Endothelial cell of umbilical vein (primary cell): ENCODE measurements around the gene PHKA2. TPM values are rescaled to one million over a fixed set of nuclear protein-coding genes. Genes with fewer than 3 reads are reported as not detected.

Source experiments
- BruUV-seq: library from RNA; stranded (reverse); fragments of 400-500 nt; replicated peaks from 2 replicates; lab custom pipeline; 2021; lab: Mats Ljungman, UMichigan
- CTCF ChIA-PET: fragments of 300-600, 350-600 bp; sonication (Branson Sonifier 250); formaldehyde crosslinking; loops from one replicate; lab custom pipeline; 2021; ENCODE audit warnings: antibody characterized with exemption, inconsistent platforms; lab: Charles Lee
- POLR2A ChIA-PET: fragments of 300-600, 350-600 bp; sonication (Branson Sonifier 250); formaldehyde crosslinking; loops from one replicate; lab custom pipeline; 2021; ENCODE audit warnings: antibody characterized with exemption, inconsistent platforms; lab: Charles Lee
- DNase-seq: peaks from one replicate; pipeline ENCODE4 v3.0.0-alpha.2; 2011; ENCODE audit warnings: low read depth, low spot score
- FAIRE-seq: peaks from 2 replicates; lab custom pipeline; 2011; peaks lifted over from hg19 to GRCh38; lab: Jason Lieb, UNC
- H2AFZ ChIP-seq: 2 replicates; pipeline ENCODE4 v1.6.0; 2012; ENCODE audit warnings: low read depth, low read length, control low read depth, inconsistent platforms
- H3K27ac ChIP-seq: 2 replicates; pipeline ENCODE4 v1.5.1; 2011; ENCODE audit warnings: low read depth, mild to moderate bottlenecking, control low read depth, low read length, moderate library complexity; ENCODE audit not compliant: insufficient read depth
- H3K27me3 ChIP-seq, 2 experiments: 2 replicates each; pipeline versions ENCODE4 v1.6.0 to v1.6.1; 2011; ENCODE audit warnings: low read length in 2 of 2, mixed read lengths in 1 of 2; ENCODE audit not compliant: control insufficient read depth in 2 of 2, insufficient read depth in 2 of 2
- H3K36me3 ChIP-seq, 2 experiments: 2 replicates in 1 of 2; 3 replicates in 1 of 2; pipeline ENCODE4 v1.5.1; 2011; ENCODE audit warnings: low read length in 2 of 2, mild to moderate bottlenecking in 1 of 2, moderate library complexity in 1 of 2; ENCODE audit not compliant: control insufficient read depth in 2 of 2, insufficient read depth in 2 of 2; ENCODE audit errors: extremely low read depth in 1 of 2
- H3K4me1 ChIP-seq: 3 replicates; pipeline ENCODE4 v1.5.1; 2011; ENCODE audit warnings: mild to moderate bottlenecking, low read length; ENCODE audit not compliant: control insufficient read depth, insufficient read depth; ENCODE audit errors: extremely low read depth
- H3K4me2 ChIP-seq: 2 replicates; pipeline ENCODE4 v1.6.1; 2011; ENCODE audit warnings: low read length, control low read depth, mixed read lengths; ENCODE audit not compliant: insufficient read depth
- H3K4me3 ChIP-seq, 3 experiments: fragments of 200-600 bp in 1 of 3; sonication (generic), shearing (Covaris generic) in 1 of 3; replicated peaks in 1 of 3; 2 replicates each; pipeline ENCODE4 v1.5.1; 2011 to 2016; ENCODE audit warnings: control low read depth in 3 of 3, low read length in 3 of 3, mild to moderate bottlenecking in 2 of 3, inconsistent platforms in 1 of 3, low read depth in 1 of 3, moderate library complexity in 1 of 3; ENCODE audit not compliant: insufficient read depth in 1 of 3
- H3K79me2 ChIP-seq: 2 replicates; pipeline ENCODE4 v1.6.0; 2012; ENCODE audit warnings: low read length, inconsistent platforms; ENCODE audit not compliant: control insufficient read depth, insufficient read depth
- H3K9ac ChIP-seq: replicated peaks from 2 replicates; pipeline ENCODE3; 2011; ENCODE audit warnings: low read length, control low read depth; ENCODE audit not compliant: insufficient read depth; ENCODE audit errors: extremely low read depth
- H3K9me1 ChIP-seq: replicated peaks from 3 replicates; pipeline ENCODE4 v1.6.0; 2011; ENCODE audit warnings: mild to moderate bottlenecking, low read length; ENCODE audit not compliant: control insufficient read depth, insufficient read depth; ENCODE audit errors: extremely low read depth
- H3K9me3 ChIP-seq: replicated peaks from 2 replicates; pipeline ENCODE4 v1.5.1; 2012; ENCODE audit warnings: low read length, inconsistent platforms; ENCODE audit not compliant: control insufficient read depth, insufficient read depth
- H4K20me1 ChIP-seq: replicated peaks from 2 replicates; pipeline ENCODE3; 2011; ENCODE audit warnings: mild to moderate bottlenecking, low read length; ENCODE audit not compliant: control insufficient read depth, insufficient read depth; ENCODE audit errors: extremely low read depth
- CTCF ChIP-seq, 2 donors: IDR thresholded peaks; 1 replicate in 1 of 2; 2 replicates in 1 of 2; pipeline ENCODE4 v1.5.1; 2011; ENCODE audit warnings: low read length in 2 of 2, mild to moderate bottlenecking in 2 of 2, moderate library complexity in 2 of 2, control low read depth in 1 of 2, inconsistent platforms in 1 of 2, low read depth in 1 of 2; ENCODE audit not compliant: insufficient read depth in 1 of 2; ENCODE audit errors: extremely low read depth in 1 of 2
- EZH2 ChIP-seq: IDR thresholded peaks from 2 replicates; pipeline ENCODE4 v1.6.1; 2012; ENCODE audit warnings: borderline replicate concordance, low read depth, mild to moderate bottlenecking, moderate library complexity, low read length, inconsistent platforms; ENCODE audit not compliant: severe bottlenecking
- FOS ChIP-seq: IDR thresholded peaks from 2 replicates; pipeline ENCODE4 v1.6.1; 2011; ENCODE audit warnings: mild to moderate bottlenecking, low read length, moderate library complexity, borderline replicate concordance; ENCODE audit not compliant: insufficient read depth
- GATA2 ChIP-seq: IDR thresholded peaks from 2 replicates; pipeline ENCODE4 v1.7.0; 2011; ENCODE audit warnings: low read depth, mild to moderate bottlenecking, moderate library complexity, mixed read lengths, low read length; ENCODE audit not compliant: insufficient read length, insufficient read depth
- JUN ChIP-seq: IDR thresholded peaks from 2 replicates; pipeline ENCODE4 v1.6.1; 2011; ENCODE audit warnings: borderline replicate concordance, low read depth; ENCODE audit not compliant: insufficient read length, insufficient read depth
- MAX ChIP-seq: IDR thresholded peaks from 2 replicates; pipeline ENCODE4 v1.6.1; 2011; ENCODE audit not compliant: insufficient read depth, insufficient read length
- MYC ChIP-seq: IDR thresholded peaks from one replicate; pipeline ENCODE4 v1.6.1; 2011; ENCODE audit warnings: mild to moderate bottlenecking, low read depth, low read length
- POLR2A ChIP-seq: IDR thresholded peaks from 2 replicates; pipeline ENCODE4 v1.6.1; 2012; ENCODE audit warnings: low read depth, mild to moderate bottlenecking, control low read depth, low read length
- POLR2AphosphoS5 ChIP-seq: IDR thresholded peaks from 2 replicates; pipeline ENCODE4 v1.6.1; 2012; ENCODE audit warnings: low read depth, mild to moderate bottlenecking, control low read depth, low read length, moderate library complexity; ENCODE audit not compliant: insufficient read depth
- dilution Hi-C: fragments of 300-500 bp; cut with MboI; formaldehyde crosslinking; loops from one replicate; pipeline ENCODE4 v1.15.0; 2019; ENCODE audit warnings: low sequenced_read_pairs; ENCODE audit not compliant: extremely low pct_ligation_motif_present
- intact Hi-C: fragments of 100-400 bp; cut with micrococcal nuclease; formaldehyde crosslinking; loops from one replicate; pipeline ENCODE4 v1.10.0; 2022
- polyA plus RNA-seq, 4 experiments: library from polyadenylated mRNA; depleted of rRNA in 3 of 4; stranded (reverse) in 3 of 4; unstranded in 1 of 4; fragments of >200 nt; gene quantifications; 2 replicates each; pipeline versions ENCODE4 v1.2.1 to v1.2.3, GENCODE V29; 2011 to 2012; ENCODE audit warnings: missing spikeins in 1 of 4
- total RNA-seq: library from RNA; stranded (reverse); gene quantifications from 2 replicates; pipeline ENCODE4 v1.2.3, GENCODE V29; 2021

The PHKA2 gene
- total and polyA plus RNA-seq, 2 donors (not counting 3 experiments of a cell fraction or from before 2014, with no cell fraction given) = 16.7 to 17.1 TPM

- Histone ChIP-seq H3K9me3 (no peaks in the 10 kb centered on the region), H3K36me3 (no peaks in the 10 kb centered on the region), H3K4me2 (no peak overlapping the region), H3K9me1 (no peaks in the 10 kb centered on the region), H3K79me2 (no peaks in the 10 kb centered on the region), H3K27ac (no peak overlapping the region), H3K27me3 (no peaks in the 10 kb centered on the region), H4K20me1 (no peaks in the 10 kb centered on the region), H3K4me1 (peaks cover 5% of the 10 kb centered on the region), H3K4me3 (no peak overlapping the region), H2AFZ (no peak overlapping the region), H3K9ac (no peak overlapping the region)
- dilution Hi-C loops = no loop called here
- intact Hi-C loops = no loop called here
- FAIRE-seq (no peak), DNase-seq (no peak)
- POLR2A ChIA-PET = no interaction called here
- BruUV-seq = no TSS peak
- CTCF ChIA-PET = no interaction called here
- TF ChIP-seq POLR2AphosphoS5 (no peak), MAX (no peak), EZH2 (no peak), POLR2A (no peak), JUN (no peak), FOS (no peak), MYC (no peak)
Observed at GRCh38 chrX:18964026-18964425, 19.9 kb downstream of the PHKA2 start.

GRCh38 chrX:18962329-18962728 is 21.6 kb downstream of the PHKA2 start:
- Histone ChIP-seq H4K20me1 (no peaks in the 10 kb centered on the region), H3K4me3 (no peak overlapping the region), H3K9me1 (no peaks in the 10 kb centered on the region), H3K4me2 (no peak overlapping the region), H3K36me3 (no peaks in the 10 kb centered on the region), H2AFZ (no peak overlapping the region), H3K9ac (no peak overlapping the region), H3K27me3 (no peaks in the 10 kb centered on the region), H3K4me1 (peaks cover 5% of the 10 kb centered on the region), H3K9me3 (no peaks in the 10 kb centered on the region), H3K79me2 (no peaks in the 10 kb centered on the region), H3K27ac (no peak overlapping the region)
- ChIA-PET CTCF (interaction anchor here (0.6 to 1.4 kb wide), 2 partner anchors 24 to 372 kb away, joined by 3 to 7 read pairs; no protein-coding TSS in a partner anchor), POLR2A (no interaction called here)
- no peak for FAIRE-seq
- intact Hi-C loops = no loop called here
- BruUV-seq = no TSS peak
- dilution Hi-C loops = no loop called here
- TF ChIP-seq POLR2AphosphoS5 (no peak), FOS (no peak), MYC (no peak), CTCF (IDR thresholded peaks at IDR 0.05; ENCODE audit: extremely low read depth in 1 of 2, insufficient read depth in 1 of 2, low read depth in 1 of 2, low read length in 2 of 2) (no peak), POLR2A (no peak), EZH2 (no peak), JUN (no peak), MAX (no peak), GATA2 (no peak)
- no peak for DNase-seq
